ENCODE measurements around the gene WDR88.

WDR88 gene

DNA sequence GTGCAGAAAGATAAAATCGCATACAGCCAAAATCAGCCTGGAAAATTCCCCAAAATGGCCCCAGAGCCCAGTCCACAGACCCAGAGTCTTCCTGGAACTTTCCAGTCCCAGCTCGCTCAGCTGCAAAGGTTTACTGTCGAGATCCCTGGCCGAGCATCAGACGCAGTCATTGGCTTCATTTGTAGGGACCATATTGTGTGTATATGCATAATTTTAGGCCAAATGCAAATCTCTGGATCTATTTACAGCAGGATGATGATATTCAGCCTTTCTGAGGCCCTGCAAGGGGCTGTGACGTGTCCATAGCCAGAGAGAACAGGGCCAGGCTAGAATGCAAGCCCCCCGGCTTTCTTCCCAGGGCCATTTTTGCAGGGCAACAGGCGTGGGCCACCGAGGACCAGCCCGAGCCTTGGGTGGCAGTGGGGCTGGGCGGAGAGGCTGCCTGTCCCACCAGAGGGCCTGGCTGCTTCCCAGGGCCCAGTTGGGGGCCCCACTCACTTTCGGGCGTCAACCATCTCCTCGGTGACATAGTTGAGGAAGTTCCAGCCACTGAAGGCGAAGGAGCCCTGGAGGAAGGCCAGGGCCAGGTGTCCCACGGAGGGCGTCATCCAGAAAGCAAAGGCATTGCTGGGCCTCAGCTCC, 80.0 kb downstream of the WDR88 start:
- DNase-seq (ENCODE audit: low read depth) = no peak
- TF ChIP-seq, protein P1, sequence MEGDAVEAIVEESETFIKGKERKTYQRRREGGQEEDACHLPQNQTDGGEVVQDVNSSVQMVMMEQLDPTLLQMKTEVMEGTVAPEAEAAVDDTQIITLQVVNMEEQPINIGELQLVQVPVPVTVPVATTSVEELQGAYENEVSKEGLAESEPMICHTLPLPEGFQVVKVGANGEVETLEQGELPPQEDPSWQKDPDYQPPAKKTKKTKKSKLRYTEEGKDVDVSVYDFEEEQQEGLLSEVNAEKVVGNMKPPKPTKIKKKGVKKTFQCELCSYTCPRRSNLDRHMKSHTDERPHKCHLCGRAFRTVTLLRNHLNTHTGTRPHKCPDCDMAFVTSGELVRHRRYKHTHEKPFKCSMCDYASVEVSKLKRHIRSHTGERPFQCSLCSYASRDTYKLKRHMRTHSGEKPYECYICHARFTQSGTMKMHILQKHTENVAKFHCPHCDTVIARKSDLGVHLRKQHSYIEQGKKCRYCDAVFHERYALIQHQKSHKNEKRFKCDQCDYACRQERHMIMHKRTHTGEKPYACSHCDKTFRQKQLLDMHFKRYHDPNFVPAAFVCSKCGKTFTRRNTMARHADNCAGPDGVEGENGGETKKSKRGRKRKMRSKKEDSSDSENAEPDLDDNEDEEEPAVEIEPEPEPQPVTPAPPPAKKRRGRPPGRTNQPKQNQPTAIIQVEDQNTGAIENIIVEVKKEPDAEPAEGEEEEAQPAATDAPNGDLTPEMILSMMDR (conservative IDR thresholded peaks at IDR 0.05; ENCODE audit: low read depth, low read length) = no peak
- H3K4me3 ChIP-seq (ENCODE audit: low read length) = no peak overlapping the region

- no peak overlapping the region for H3K4me3 ChIP-seq (ENCODE audit: low read length)
- no peak for DNase-seq (ENCODE audit: low read depth)
- TF ChIP-seq, protein P1 (conservative IDR thresholded peaks at IDR 0.05; ENCODE audit: low read depth, low read length) = no peak
Measured at GRCh38 chr19:33212436-33213172, 80.7 kb downstream of the WDR88 start.

DNA sequence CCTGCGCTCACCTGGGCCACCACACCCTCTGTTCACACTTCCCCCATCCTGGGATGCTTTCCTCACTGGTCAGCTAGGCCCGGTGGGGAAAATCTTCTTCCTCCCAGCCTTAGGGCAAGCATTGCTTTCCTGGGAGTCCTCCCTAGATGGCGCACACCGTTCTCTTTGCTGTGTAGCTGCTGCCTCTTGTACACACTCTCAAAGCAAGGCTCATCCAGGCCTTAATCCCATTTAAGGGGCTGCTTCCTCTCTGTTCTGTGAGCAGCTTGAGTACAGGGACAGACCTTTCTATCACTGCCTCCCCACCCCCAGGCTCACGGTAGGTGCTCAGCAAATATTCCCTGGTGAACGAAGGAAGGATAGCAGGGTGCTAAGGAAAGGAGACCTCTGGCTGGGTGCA, 82.7 kb downstream of the WDR88 start:
- TF ChIP-seq, protein P1 (conservative IDR thresholded peaks at IDR 0.05; ENCODE audit: low read depth, low read length) = peak; percentile 65
- no peak for DNase-seq (ENCODE audit: low read depth)
- no peak overlapping the region for H3K4me3 ChIP-seq (ENCODE audit: low read length)

DNA sequence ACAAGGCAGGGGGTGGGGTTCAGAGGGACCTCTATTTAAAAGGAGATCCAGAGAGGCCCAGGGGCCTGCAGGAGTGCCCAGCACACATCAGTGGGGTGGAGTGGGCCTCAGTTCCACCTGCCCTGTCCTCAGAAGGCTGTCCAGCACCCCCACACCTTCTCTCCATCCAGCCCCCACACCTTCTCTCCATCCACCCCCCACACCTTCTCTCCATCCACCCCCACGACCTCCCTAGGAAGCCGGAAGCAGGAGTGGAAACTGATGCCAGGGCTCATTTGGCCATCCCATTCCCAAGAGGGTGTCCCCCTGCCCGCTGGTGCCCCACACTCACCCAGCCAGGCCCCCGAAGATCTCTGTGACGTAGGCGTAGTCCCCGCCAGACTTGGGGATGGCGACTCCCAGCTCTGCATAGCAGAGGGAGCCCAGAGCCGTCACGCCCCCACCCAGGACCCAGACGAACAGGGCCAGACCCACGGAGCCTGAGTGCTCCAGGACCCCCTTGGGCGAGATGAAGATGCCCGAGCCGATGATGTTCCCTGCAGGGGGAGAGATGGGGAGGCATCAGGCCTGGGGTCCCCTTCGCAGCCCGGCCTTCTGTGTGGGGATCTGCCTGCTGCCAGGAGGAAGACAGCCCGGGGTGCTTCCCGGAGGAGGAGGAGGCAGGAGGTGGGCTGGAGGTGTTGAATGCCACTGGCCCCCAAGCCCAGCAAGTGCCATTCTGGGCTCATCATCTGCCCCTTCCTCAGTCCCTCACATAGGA, 83.7 kb downstream of the WDR88 start:
- no peak for DNase-seq (ENCODE audit: low read depth)

DNA sequence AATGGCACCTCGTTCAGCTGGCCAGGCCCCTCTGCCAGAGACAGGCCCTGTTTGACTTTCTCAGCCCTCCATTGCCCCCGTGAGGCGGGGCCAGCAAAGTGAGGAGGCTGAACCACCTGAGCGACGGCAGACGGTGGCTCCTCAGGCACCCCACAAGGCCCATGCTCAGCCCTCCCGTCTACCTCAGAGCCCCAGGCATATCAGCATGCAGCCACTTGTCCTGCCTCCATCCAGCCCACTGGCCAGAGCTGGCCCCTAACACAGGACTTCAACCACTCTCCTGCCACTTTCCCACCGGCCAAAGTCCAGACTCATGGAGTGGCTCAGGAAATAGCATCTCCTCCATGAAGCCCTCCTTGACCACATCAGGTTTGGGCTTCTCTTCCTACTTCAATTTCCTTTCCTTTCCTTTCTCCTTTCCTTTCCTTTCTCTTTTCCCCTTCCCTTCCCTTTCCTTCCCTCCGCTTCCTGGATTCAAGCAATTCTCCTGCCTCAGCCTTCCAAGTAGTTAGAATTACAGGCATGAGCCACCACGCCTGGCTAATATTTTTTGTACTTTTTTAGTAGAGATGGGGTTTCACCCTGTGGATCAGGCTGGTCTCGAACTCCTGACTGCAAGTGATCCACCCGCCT, 84.4 kb downstream of the WDR88 start:
- TF ChIP-seq, protein P1 (conservative IDR thresholded peaks at IDR 0.05; ENCODE audit: low read depth, low read length) = no peak
- H3K4me3 ChIP-seq (ENCODE audit: low read length) = no peak overlapping the region
- no peak for DNase-seq (ENCODE audit: low read depth)

More for the DNA sequence above, 83.7 kb downstream of the WDR88 start:
- TF ChIP-seq, protein P1 (conservative IDR thresholded peaks at IDR 0.05; ENCODE audit: low read depth, low read length) = no peak
- no peak overlapping the region for H3K4me3 ChIP-seq (ENCODE audit: low read length)

- TF ChIP-seq, protein P1 (conservative IDR thresholded peaks at IDR 0.05; ENCODE audit: low read depth, low read length) = no peak
- H3K4me3 ChIP-seq (ENCODE audit: low read length) = no peak overlapping the region
- DNase-seq (ENCODE audit: low read depth) = no peak
Measured at GRCh38 chr19:33217881-33218280, 86.0 kb downstream of the WDR88 start.

Data from retinal pigment epithelial cell (primary cell).